HG02623 (cell line): ENCODE results near the gene FLNC.

Source experiments
- ATAC-seq: cut with Tn5 transposase; IDR thresholded peaks from one replicate; pipeline ENCODE4 v1.9.1; 2021; ENCODE audit warnings: moderate library complexity; ENCODE audit not compliant: unreplicated experiment

The FLNC gene

GRCh38 chr7:128862571-128863432 is 32.6 kb downstream of the FLNC start, which contains the start of gene ATP6V1F:
Gene ATP6V1F, plus strand, starts transcription at chr7:128862856. Its CDS starts 49 bp downstream, at chr7:128862905.
- peak; percentile 86 for ATAC-seq

GRCh38 chr7:128863433-128863989 is 33.3 kb downstream of the FLNC start:
- ATAC-seq: peak; percentile 31

GRCh38 chr7:128865303-128865702 is 35.1 kb downstream of the FLNC start:
- ATAC-seq: no peak

- no peak for ATAC-seq
Observed at GRCh38 chr7:128865996-128866877, 36.0 kb downstream of the FLNC start.

- no peak for ATAC-seq
Observed at GRCh38 chr7:128867241-128867640, 37.0 kb downstream of the FLNC start.

- no peak for ATAC-seq
Observed at GRCh38 chr7:128867842-128868623, 37.8 kb downstream of the FLNC start.

GRCh38 chr7:128868624-128869137 is 38.5 kb downstream of the FLNC start:
- no peak for ATAC-seq

GRCh38 chr7:128869138-128869943 is 39.1 kb downstream of the FLNC start:
- ATAC-seq: peak; percentile 45

GRCh38 chr7:128869944-128870285 is 39.7 kb downstream of the FLNC start:
- peak; percentile 15 for ATAC-seq

GRCh38 chr7:128871050-128871449 is 40.8 kb downstream of the FLNC start:
- ATAC-seq: no peak

GRCh38 chr7:128872394-128872824 is 42.2 kb downstream of the FLNC start:
- ATAC-seq: no peak

- no peak for ATAC-seq
Observed at GRCh38 chr7:128873234-128873633, 43.0 kb downstream of the FLNC start.

- ATAC-seq: no peak
Observed at GRCh38 chr7:128874140-128875031, 44.2 kb downstream of the FLNC start.

- no peak for ATAC-seq
Observed at GRCh38 chr7:128875523-128875948, 45.3 kb downstream of the FLNC start.

GRCh38 chr7:128876127-128876526 is 45.9 kb downstream of the FLNC start:
- ATAC-seq: no peak

GRCh38 chr7:128876586-128876977 is 46.4 kb downstream of the FLNC start:
- ATAC-seq: no peak

- no peak for ATAC-seq
Observed at GRCh38 chr7:128876978-128877755, 47.0 kb downstream of the FLNC start.

GRCh38 chr7:128877756-128878120 is 47.5 kb downstream of the FLNC start:
- ATAC-seq: no peak
